Stimulated activated CD4-positive, alpha-beta T cell treated with anti-CD3 and anti-CD28 coated beads, Interleukin-1b, Interleukin-23, amount 100 ng/mL, for 1 hour (primary cell): ENCODE results near the gene GATA2.
A peak's percentile ranks its signal among the peaks of the same experiment; 100 is the strongest.

Source experiments
- DNase-seq, 2 donors: peaks; one replicate each; pipeline ENCODE4 v3.0.0-alpha.2; 2020; ENCODE audit warnings: low read depth in 2 of 2

Gene GATA2

DNA sequence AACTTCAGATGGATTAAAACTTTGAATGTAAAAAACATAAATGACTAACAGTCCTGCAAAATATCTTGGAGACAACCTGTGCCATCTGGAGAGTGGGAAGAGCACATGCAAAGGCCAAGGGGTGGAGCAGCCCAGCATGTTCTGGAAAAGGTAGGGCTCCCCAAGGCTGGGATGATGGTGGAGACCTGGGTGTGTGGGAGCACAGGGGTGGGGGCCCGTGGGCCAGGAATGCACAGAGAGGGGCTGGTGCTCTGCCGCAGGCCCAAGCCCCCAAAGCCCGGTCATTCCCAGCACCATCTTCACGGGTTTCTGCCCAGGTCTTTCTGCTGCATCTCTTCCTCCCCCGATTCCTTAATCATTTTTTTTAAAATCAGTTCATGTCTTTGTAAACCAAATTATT lies 9.7 kb upstream of the GATA2 start:
- DNase-seq, result no peak

DNA sequence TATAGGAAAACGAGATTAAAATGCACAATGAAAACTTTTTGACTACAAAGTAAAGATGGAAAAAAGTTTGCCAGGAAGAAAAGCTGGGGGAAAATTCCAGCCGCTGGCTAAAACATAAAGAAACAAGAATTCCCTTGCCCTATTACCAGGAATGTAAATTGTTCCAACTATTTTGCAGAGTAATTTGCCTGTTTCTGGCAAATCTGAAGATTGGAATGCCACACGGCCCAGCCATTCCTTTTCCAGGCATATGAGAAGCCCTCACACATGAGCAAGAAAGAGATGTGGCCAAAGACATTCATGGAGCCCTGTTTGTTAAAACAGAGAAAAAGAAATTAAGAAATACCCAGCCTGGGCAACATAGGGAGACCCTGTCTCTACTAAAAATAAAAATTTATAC lies 8.4 kb upstream of the GATA2 start:
- DNase-seq, result no peak

DNA sequence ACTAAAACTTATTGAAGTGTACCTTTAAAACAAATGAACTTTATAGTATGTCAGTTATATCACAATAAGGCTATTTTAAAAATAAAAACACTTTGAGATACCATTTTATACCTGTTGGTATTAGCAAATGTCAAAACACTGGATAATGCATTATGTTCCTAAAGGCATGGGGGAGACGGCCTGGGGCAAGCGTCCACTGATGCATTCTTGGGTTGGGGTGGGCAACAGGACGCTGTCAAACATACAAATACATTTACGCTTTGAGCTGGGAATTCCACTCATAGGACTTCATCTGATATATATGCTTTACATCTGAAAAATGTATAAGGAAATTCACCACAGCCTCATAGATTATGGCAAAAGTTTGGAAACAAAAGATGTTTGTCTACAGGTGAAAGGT lies 7.6 kb upstream of the GATA2 start:
- DNase-seq, result no peak

DNA sequence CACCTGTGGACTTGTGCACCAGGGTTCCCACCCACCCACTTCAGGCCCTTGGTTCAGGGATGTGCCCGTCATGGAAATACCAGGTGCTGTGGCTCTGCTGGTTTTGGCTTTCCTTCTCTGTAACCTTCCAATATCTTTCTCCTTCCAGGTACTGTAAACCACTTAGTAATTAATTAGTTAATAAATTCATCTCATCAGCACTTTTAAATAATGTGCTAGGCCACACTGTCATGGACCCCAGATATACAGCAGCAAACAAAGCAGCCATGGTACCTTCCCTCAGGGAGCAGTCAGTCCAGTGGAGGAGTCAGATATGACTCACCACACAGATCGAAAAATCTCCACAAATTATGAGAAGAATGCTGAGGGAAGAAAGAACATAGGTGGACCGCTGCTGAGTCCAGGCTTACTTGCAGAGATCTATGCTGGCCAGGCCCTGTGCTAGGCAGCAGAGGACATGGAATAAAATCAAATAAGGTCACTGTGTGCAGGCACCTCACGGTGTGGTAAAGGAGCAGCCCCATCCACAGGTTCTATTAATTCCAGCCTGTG lies 6.8 kb upstream of the GATA2 start:
- DNase-seq, result no peak

DNA sequence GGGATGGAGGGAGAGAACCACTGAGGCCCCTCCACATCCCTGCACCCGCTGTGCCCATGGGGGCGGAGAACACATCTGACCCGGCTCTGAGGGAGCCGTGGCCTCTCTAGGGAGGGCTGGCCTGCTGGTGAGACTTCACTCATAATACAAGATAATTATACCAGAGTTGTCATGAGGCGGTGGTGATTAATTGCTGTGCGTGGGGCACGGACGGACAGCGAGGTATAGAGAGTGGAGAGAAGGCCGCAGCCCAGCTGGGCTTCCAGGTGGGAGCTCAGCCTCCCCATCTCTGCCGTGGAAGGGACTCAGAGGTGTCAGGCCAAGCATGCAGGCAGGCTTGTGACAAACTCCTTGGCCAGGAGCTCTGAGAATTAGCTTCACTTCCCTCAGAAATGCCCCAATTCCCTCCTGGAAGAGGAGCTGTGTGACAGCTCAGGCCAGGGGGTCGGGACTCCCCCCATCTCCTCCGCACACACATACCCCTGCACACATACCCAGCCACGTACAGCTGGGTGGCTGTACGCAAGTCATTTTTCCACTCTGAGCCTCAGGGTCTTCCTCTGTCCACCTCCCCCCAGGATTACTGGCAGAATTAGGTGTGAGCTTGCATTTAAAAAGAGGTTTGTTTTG lies 6.0 kb upstream of the GATA2 start:
- no peak for DNase-seq

DNA sequence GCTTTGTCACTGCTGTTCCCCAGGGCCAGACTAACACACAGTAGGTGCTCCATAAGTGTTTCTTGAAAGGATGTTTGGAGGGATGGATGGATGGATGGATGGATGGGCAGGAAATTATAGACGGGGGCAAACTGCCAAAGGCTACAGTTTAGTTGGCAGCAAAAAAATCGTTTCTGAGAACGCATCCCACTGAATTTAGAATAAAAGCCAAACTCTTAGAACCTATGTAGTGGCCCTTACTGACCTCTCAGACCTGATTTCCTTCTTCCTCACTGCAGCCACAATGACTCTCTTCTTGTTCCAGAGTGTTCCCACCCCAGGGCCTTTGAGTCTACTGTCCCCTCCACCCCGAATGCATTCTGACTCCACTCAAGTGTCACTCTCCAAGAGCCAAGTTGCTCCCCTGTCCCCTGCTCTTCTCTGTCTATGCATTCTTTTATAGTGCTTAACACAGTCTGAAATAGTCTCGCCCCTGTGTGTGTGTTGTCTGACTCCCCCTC lies 5.2 kb upstream of the GATA2 start:
- no peak for DNase-seq

DNA sequence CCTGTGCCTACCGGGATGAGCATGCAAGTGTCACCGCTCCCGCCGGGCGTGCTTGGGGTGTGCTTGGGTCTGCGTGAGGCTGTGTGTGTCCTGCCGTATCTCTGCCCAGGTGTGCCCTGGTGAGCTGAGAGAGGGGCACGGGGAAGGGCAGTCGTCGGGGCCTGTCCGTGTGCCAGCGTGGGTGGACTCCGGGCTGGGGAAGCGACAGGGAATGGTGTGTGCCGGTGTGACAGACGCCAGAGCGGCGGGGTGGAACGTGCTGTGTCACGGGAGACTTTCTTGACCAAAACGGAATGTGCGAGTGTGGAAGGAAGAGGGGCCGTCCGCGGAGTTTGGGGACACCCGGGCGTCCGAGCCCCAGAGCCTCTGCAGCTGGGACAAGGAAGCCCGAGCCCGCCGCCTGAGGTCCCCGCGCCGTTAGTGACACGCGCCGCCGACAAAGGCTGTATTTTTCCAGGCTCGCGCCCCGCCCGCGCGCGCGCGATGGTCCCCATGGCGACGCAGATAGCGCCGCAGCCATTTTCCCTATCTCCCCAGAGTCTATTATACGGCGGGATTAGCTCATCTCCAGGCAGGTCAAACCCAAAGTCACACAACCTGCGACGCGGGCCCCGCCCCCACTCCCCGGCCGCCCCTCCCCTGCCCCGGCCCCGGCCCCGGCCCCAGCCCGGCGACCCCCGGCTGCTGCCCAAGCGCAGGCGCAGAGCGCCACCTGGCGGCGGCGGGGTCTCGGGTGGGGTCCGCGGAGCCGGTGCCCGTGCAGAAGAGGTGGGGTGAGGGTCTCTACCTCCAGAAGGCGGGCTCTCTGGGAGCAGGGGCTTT lies 4.5 kb upstream of the GATA2 start:
- peak; percentile 28 to 62 for DNase-seq

DNA sequence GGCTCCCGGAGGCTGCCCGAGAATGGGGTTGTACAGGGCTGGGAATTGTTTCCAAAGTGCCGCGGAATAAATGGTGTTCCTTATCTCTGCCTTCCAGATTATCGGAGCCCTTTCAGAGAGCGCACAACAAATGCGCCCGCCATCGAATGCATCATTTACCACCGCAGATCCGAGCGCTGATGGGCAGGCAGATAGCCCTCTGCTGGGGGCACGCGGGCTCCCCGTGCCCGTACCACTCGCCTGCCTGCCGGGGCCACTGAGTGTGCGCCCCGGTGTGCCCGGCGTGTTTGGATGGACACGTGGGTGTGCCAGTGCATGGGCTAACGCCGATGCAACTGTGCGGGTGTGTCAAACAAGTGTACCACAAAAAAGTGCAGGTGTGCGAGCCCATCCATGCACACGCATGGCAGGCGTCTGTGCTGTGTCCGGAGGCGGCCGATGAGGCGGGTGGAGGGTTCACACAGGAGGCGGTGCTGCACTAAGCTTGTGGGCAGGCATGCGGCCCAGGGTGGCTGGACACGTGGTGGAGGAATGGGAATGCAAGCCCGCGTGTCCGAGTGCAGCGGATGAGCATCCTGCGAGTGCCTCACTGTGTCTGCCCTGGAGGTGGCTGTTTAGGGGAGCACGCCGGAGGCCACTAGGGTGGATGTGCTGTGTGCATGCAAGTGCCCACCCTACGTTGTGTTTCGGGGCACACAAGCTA lies 3.8 kb upstream of the GATA2 start:
- DNase-seq, result no peak

DNA sequence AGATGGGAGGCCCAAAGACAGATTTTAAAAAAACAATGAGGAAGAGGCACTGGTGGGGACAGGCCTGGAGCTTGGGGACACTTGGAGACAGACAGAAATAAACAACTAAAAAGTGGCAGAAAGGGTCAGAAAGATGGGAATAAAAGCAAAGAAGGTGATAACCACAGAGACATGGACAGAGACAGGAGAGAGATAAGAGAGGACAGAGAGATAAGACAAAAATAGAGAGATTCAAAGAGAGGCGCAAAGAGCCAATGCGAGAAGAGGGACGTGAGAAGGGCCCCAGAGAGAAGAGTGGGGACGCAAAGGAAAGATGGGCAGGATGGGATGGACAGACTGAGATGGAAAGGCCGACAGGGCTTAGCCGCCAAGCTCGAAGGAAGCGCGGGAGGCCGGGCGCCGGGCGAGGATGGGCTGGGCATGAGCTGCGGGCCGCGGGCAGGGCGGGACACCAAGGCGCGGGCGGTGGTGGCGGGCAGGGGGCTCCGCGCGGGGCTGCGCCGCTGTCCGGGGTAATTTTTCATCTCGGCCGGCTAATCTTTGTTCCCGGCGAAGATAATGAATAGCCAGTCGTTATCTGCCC lies 3.1 kb upstream of the GATA2 start:
- no peak for DNase-seq

DNA sequence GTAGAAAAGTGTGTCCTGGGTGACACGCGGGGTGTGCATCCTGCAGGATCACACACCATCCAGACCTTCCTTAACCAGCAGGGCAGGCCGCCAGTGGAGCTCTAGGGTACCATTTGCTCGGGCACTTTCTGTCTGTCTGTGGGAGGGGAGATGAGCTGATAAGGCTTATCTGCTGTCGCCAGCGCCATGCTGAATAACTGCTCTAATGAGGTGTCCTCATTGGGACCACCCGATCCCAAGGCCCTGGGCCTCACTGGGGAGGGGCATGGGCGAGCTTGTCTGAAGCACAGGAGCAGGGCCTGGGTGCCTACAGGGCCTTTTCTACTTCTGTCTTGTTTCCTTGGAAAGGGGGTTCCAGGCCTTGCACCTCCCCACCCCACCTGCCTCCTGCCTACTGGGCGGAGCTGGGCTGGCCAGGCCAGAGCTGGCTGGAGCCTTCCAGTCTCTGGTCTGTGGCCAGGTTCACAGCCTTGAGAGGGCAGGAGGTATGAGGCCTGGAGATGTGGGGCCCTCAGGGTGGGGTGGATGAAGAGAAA lies 2.5 kb upstream of the GATA2 start:
- no peak for DNase-seq

DNA sequence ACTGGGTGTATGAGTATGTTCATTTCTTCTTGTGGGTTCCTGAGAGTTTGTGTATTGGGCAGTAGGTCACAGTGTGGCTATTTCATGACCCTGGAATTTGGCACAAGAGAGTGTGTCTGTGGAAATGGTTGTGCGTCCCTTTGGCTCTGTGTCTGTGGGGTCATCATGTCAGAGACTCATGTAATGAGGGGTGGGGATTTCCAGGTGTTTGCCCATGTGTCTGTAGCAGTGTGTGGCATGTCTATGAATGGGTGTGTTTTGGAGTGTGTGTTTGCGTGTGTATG lies 1.3 kb upstream of the GATA2 start:
- DNase-seq, result no peak

DNA sequence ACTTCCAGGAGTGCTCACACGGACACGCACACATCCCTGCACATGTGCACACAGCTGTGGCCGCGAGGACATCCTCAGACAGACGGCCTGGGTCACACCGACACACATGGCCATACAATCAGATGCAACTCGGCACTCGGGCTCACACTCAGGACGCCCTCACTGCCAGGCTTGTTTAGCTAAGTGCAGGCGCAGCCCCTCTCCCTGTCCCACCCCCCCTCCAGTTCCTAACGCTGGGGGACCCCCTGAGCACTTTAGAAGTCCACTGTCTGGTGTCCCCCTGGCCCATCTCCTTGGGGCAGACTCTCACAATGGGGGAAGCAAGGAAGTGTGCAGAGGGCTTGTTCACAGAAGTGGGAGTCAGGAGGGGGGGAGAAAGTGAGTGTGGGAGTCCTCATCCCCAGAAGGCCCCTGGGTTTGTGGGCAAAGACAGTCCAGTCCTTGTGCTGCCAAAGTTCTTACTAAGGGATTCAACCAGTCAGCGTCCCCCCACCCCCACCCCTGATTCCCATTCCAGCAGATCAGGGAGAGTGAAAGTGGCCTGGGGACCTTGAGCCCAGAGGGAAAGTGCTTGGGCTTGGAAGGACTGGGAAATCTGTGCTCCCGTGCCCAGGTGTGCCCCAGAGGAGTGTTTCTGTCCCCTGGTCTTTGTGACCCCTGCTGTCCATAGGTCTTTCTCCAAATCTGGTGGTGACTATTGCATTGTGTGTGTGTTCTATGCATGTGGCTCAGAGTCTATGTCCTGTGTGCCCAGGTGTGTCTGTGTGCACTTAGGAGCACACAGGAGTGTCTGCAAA lies 767 bp upstream of the GATA2 start:
- DNase-seq, result no peak

DNA sequence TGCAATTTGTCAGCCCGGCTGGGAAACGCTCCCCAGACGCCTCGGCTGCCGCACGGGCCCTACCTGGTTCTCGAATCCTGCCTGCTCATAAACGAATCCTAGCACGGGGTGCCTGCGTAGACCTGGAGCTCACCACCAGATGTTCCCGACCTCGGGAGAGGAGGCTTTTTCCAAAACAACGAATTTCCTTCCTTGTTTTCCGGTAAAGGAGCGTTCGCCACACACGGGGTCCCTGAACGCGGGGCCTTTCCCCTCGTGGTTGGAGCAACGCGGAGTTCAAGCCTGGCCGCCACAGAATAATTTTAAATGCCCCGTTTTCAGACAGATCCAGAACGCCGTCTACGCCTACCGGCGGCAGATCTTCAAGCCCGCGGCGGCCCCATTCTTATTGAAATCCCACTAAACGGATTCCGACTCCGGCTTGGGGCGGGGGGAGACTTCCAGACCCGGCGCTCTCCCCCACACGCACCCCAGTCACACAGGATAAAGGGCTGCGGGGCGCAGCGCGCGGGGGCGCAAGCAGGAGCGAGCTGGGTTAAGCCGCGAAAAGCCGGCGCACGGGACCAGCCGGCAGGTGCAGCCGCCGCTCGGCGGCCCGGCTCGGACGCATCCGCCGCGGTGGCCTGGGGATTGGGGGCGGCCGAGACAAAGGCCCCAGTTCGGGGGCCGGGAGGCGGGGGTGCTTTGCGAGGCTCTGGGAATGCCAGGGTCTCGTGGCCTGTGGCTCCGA lies 895 bp downstream of the GATA2 start:
- DNase-seq, result no peak

DNA sequence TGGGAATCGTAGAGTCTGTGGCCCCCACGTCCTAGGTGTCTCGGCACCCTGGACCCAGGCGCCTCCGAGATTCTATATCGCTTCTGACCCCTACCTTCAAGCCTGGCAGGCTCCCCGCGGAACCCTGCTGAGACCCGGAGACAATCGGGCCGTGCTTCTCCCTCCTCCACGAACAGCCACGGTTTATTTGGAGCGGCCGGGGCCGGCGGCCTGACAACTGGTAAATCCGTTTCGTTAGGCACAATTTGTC lies 1.4 kb downstream of the GATA2 start:
- no peak for DNase-seq

DNA sequence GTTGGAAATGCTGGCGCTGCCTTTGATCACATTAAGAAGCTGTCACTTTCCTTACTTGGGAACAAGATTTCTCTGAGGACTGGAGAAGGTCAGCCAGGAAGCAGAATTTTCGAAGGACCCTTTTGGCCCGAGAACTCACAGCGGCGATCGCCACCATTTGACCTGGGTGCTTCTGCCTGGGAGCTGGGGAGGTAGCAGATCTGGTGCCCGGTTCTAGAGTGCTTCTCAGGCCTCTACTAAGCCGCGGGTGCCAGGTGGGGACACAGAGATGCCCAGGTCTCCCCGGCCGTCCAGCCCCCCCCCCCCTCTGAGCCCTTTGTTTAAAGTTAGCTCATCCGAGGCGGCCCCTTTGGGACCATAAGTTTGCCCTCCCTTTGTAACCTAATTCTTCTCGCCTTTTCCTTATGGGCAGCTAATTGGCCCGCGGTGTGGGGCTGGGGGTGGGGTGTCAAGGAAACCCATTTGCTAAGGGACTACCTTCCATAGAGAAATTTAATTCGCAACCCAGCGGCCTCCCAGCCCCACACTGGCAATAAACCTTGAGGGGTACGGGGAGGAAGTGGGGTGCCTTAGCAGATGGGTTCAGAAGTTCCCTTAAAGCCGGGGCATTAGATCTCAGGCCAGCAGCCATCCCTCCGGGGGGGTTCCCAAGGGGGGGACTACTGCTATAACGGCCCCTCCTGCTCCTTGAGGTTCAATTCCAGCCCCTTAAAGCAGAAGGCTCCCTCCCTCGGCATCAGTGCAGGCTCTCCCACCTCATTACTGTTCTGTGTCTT lies 1.9 kb downstream of the GATA2 start:
- no peak for DNase-seq

DNA sequence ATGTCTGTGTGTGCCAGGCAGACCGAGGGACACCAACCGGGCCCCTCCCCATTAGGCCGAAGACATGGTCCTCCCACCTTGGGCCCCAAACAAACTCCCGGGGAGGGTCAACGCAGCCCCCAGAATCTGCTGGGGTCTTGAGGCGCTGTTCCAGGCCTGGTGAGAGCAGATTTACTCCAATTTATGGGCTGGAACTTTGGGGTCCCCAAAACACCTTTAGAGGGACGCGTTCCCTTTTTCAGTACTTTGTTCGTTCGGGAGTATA lies 2.4 kb downstream of the GATA2 start:
- DNase-seq, result no peak

DNA sequence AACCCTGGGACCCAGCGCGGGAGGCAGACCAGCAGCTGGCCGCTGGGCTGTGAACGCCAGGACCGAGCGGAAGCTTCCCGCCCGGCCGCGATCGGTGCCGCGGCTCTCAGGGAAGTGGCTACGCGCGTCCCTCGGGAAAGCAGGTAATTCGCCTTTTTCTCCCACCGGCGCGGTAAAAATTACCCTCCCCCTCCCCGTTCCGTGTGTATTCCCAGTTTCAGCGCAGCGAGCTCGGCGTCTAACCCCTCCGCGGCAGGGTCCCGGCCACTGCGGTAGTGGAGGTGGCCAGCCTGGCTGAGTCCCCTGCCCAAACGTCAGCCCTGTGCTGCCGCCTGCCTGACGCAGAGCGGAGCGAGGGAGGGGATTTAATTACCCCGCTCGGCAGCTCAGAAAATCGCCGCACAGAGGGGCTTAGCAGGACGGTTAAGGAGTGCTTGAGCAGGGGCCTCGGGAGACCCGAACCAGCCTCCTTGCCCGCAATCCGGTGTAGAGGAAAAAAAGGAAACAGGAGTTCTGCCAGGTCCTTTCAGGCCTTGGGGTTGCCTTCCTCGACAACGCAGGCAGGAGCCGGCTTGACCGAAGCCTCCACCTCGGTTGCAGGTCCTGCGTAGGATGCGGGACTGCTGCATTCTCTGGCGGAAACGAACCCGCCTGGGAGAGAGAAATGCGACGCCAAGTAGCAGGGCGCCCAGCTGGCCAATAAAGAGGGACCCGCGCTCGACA lies 2.9 kb downstream of the GATA2 start:
- DNase-seq, result no peak

DNA sequence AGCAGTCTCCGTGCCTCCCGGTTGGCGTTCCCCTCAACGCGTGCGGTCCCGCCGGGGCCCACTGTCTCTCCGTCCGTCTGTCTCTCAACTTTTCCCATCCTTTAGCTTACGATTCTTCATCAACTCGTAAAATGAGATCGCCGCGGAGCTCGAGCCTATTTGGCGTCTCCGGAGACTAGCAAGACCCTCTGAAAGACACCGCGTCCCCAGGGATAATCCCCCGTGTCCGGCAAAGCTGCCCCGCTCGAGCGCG lies 3.4 kb downstream of the GATA2 start:
- DNase-seq, result no peak

DNA sequence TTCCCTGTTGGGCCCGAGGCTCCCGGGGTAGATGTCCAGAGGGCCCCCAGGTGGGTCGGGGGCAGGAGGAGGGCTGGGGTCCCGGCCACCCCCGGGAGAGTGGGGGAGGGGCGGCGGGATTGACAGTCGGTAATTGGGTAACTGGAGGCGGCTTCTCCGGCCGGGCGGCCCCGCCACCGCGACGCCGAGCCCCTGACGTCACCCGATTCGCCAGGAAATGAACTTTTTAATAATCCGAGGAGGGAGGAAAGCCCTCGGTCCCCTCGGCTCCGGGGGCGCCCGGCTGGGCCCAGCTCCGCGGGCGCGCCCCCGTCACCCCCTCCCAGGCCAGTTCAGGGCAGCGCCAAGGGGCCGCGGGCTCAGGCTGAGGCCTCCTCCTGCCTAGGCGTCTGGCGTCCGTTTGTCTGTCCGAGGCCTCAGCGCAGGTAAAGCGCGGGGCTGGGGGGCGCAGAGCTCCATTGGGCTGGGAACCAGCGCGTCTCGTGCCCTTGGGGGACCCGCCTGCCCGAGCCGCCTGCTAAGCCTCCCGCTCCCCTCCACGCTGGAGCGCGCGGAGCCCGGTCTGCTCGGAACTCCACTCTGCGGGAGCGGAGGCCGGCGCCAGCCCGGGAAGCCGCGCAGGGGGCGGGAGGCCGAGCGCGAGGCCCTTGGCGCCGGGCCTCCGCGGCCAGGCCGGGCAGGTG lies 3.9 kb downstream of the GATA2 start:
- no peak for DNase-seq

DNA sequence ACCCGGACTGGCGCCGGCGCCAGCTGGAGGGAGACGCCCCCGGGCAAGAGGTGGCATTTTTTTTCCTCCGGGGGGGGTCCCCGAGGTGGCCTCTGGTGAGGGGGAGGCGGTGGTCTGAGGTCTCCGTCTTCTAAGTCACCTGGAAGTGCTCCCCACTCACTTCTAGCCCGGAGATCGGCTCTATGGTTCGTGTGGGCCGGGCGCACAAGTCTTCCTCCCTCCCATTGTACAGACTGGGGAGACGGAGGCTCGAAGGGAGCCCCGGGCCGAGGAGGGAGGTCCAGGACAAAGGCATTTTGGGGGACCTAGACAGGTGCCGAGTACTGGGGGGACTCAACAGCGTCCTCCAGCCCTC lies 4.4 kb downstream of the GATA2 start:
- DNase-seq, result no peak
